Loucy (cell line): Measurements from ENCODE around the gene TICAM1.

Source experiments
- H2AFZ ChIP-seq: fragments of 200-600 bp; sonication (generic); 2 replicates; pipeline ENCODE4 v1.6.0; 2016; ENCODE audit warnings: antibody characterized with exemption, mild to moderate bottlenecking, low read length, moderate library complexity
- H3F3A ChIP-seq: fragments of 200-600 bp; 2 replicates; pipeline ENCODE4 v1.6.0; 2016; ENCODE audit warnings: antibody characterized with exemption, low read depth, mild to moderate bottlenecking
- H3K27me3 ChIP-seq: fragments of 200-600 bp; sonication (generic); 2 replicates; pipeline ENCODE4 v1.6.1; 2014; ENCODE audit warnings: low read length, mild to moderate bottlenecking; ENCODE audit not compliant: insufficient read depth, poor library complexity, severe bottlenecking
- H3K36me3 ChIP-seq: fragments of 200-600 bp; sonication (generic); 2 replicates; pipeline ENCODE4 v1.6.1; 2016; ENCODE audit warnings: low read length; ENCODE audit not compliant: insufficient read depth
- H3K4me1 ChIP-seq: fragments of 200-600 bp; sonication (generic); 2 replicates; pipeline ENCODE4 v1.5.1; 2014; ENCODE audit warnings: low read length, mild to moderate bottlenecking; ENCODE audit not compliant: insufficient read depth, poor library complexity, severe bottlenecking
- H3K4me2 ChIP-seq: fragments of 200-600 bp; sonication (generic); 2 replicates; pipeline ENCODE4 v1.6.0; 2014; ENCODE audit warnings: antibody characterized with exemption, low read length, low read depth, mild to moderate bottlenecking; ENCODE audit not compliant: poor library complexity, severe bottlenecking
- H3K4me3 ChIP-seq: fragments of 200-600 bp; sonication (generic); 2 replicates; pipeline ENCODE4 v1.5.1; 2014; ENCODE audit warnings: low read length, mild to moderate bottlenecking, mixed read lengths; ENCODE audit not compliant: poor library complexity, severe bottlenecking
- H3K79me2 ChIP-seq: fragments of 200-600 bp; sonication (generic); 2 replicates; pipeline ENCODE4 v1.6.1; 2014; ENCODE audit warnings: low read length; ENCODE audit not compliant: insufficient read depth
- H3K9ac ChIP-seq: fragments of 200-600 bp; sonication (generic); 2 replicates; pipeline ENCODE4 v1.6.0; 2014; ENCODE audit warnings: mild to moderate bottlenecking, low read depth, low read length, moderate library complexity; ENCODE audit not compliant: poor library complexity, severe bottlenecking
- H3K9me2 ChIP-seq: fragments of 200-600 bp; sonication (generic); replicated peaks from 2 replicates; pipeline ENCODE4 v1.6.1; 2016; ENCODE audit warnings: low read depth, low read length, mixed read lengths
- H3K9me3 ChIP-seq: fragments of 200-600 bp; sonication (generic); 2 replicates; pipeline ENCODE4 v1.6.1; 2014; ENCODE audit warnings: mild to moderate bottlenecking, antibody characterized with exemption, low read length, low read depth; ENCODE audit not compliant: insufficient read depth
- H4K20me1 ChIP-seq: fragments of 200-600 bp; sonication (generic); 2 replicates; pipeline ENCODE4 v1.6.0; 2014; ENCODE audit warnings: antibody characterized with exemption, low read length, mild to moderate bottlenecking; ENCODE audit not compliant: insufficient read depth, poor library complexity, severe bottlenecking
- CTCF ChIP-seq: fragments of 200-600 bp; sonication (generic); conservative IDR thresholded peaks from 2 replicates; pipeline ENCODE4 v1.5.1; 2014; ENCODE audit warnings: mild to moderate bottlenecking, antibody characterized with exemption, low read length
- EZH2phosphoT487 ChIP-seq: fragments of 200-600 bp; IDR thresholded peaks from 2 replicates; pipeline ENCODE4 v1.6.1; 2018; ENCODE audit warnings: antibody characterized with exemption, mild to moderate bottlenecking, moderate library complexity, borderline replicate concordance

Gene TICAM1

GRCh38 chr19:4831304-4831978, at the start of gene TICAM1:
TICAM1 (minus strand) TSS chr19:4831712; CDS start chr19:4818377, 13,335 bp downstream.
- no peak for TF ChIP-seq EZH2phosphoT487
- TF ChIP-seq CTCF = no peak
- Histone ChIP-seq H3K36me3 (no peaks in the 10 kb centered on the region), H3K4me3 (peak within 1 kb of the TSS; percentile 95), H3K9ac (peak within 1 kb of the TSS; percentile 75), H2AFZ (peak within 1 kb of the TSS; percentile 100), H3K4me1 (peaks cover 10% of the 10 kb centered on the region), H3K4me2 (peak within 1 kb of the TSS; percentile 75), H4K20me1 (peaks cover 6% of the 10 kb centered on the region), H3K9me2 (no peaks in the 10 kb centered on the region), H3F3A (0 out of 2 replicates have a peak, but pooled peaks cover 3% of the 10 kb centered on the region), H3K79me2 (peaks cover 19% of the 10 kb centered on the region), H3K9me3 (no peaks in the 10 kb centered on the region), H3K27me3 (no peaks in the 10 kb centered on the region)

- H3K9me3 ChIP-seq = no peaks in the 10 kb centered on the region
- H2AFZ ChIP-seq = no peak overlapping the region
- H3K4me2 ChIP-seq = peak overlapping the region; percentile 40
Measured at GRCh38 chr19:4879041-4879440, 47.5 kb upstream of the TICAM1 start.

GRCh38 chr19:4878491-4878968, 47.0 kb upstream of the TICAM1 start:
- Histone ChIP-seq H3K36me3 (no peaks in the 10 kb centered on the region), H3K4me1 (no peaks in the 10 kb centered on the region), H4K20me1 (no peaks in the 10 kb centered on the region), H3F3A (no peaks in the 10 kb centered on the region), H3K9ac (peak overlapping the region; percentile 17), H3K9me2 (no peaks in the 10 kb centered on the region), H2AFZ (no peak overlapping the region), H3K9me3 (no peaks in the 10 kb centered on the region), H3K79me2 (no peaks in the 10 kb centered on the region), H3K4me2 (peak overlapping the region; percentile 40), H3K4me3 (no peak overlapping the region), H3K27me3 (no peaks in the 10 kb centered on the region)
- TF ChIP-seq CTCF (no peak), EZH2phosphoT487 (no peak)

More at GRCh38 chr19:4879041-4879440, 47.5 kb upstream of the TICAM1 start:
- no peaks in the 10 kb centered on the region for H3K9me2 ChIP-seq
- no peaks in the 10 kb centered on the region for H3K27me3 ChIP-seq
- peak overlapping the region; percentile 17 for H3K9ac ChIP-seq
- H4K20me1 ChIP-seq = no peaks in the 10 kb centered on the region
- H3F3A ChIP-seq = no peaks in the 10 kb centered on the region
- H3K4me3 ChIP-seq = no peak overlapping the region
- TF ChIP-seq EZH2phosphoT487 = no peak
- no peak for TF ChIP-seq CTCF
- H3K36me3 ChIP-seq = no peaks in the 10 kb centered on the region
- no peaks in the 10 kb centered on the region for H3K4me1 ChIP-seq
- H3K79me2 ChIP-seq = no peaks in the 10 kb centered on the region
